Activated CD4-positive, alpha-beta T cell treated with anti-CD3 and anti-CD28 coated beads for 24 hours (primary cell): ENCODE data around the gene DNAH12.
A peak's percentile ranks its signal among the peaks of the same experiment; 100 is the strongest.
"Not testable (repeated sequence)": the region's sequence is repeated elsewhere in the genome, so short reads cannot be mapped to it uniquely, and the experiment has no call there.

ENCODE experiments used
- DNase-seq, 2 donors: peaks; one replicate each; pipeline ENCODE4 v3.0.0-alpha.2; 2020; ENCODE audit warnings: low read depth in 2 of 2

DNAH12 gene

GRCh38 chr3:57421336-57421735 is 122.8 kb downstream of the DNAH12 start:
- no peak for DNase-seq

DNA sequence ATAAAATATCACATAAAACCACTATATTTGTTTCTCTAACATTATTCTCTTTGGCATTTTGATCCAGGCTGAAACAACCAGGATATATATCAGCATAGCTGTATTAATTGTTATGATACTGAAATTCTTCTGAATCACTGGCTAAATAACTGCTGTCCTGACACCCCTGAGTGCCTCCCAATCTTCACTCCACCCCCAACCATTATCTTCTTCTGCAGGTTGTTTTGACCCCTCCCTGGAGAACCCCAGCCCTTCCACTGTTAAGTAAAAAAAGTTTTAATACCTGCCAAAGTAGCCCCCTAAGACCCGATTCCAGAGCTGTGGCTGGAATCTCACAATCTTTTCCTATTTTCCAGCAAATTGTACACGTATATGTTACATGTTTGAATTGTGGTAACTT is 124.1 kb downstream of the DNAH12 start:
- DNase-seq: no peak

DNA sequence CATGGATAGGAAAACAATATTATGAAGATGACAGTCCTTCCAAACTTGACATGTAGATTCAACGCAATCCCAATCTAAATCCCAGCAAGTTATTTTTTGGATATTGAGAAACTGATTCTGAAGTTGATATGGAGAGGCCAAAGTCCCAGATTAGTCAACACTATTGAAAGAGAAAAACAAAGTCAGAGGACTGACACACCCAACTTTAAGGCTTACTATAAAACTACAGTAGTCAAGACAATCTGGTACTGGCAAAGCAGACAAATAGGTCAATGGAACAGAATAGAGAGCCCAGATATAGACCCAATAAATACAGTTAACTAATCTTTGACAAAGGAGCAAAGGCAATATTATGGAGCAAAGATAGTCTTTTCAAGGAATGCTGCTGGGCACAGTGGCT is 132.4 kb downstream of the DNAH12 start:
- no peak for DNase-seq

- no peak for DNase-seq
These were observed 134.7 kb downstream of the DNAH12 start for GRCh38 chr3:57409471-57409870.

- DNase-seq: no peak
These were observed 141.5 kb downstream of the DNAH12 start for GRCh38 chr3:57402675-57403074.

DNA sequence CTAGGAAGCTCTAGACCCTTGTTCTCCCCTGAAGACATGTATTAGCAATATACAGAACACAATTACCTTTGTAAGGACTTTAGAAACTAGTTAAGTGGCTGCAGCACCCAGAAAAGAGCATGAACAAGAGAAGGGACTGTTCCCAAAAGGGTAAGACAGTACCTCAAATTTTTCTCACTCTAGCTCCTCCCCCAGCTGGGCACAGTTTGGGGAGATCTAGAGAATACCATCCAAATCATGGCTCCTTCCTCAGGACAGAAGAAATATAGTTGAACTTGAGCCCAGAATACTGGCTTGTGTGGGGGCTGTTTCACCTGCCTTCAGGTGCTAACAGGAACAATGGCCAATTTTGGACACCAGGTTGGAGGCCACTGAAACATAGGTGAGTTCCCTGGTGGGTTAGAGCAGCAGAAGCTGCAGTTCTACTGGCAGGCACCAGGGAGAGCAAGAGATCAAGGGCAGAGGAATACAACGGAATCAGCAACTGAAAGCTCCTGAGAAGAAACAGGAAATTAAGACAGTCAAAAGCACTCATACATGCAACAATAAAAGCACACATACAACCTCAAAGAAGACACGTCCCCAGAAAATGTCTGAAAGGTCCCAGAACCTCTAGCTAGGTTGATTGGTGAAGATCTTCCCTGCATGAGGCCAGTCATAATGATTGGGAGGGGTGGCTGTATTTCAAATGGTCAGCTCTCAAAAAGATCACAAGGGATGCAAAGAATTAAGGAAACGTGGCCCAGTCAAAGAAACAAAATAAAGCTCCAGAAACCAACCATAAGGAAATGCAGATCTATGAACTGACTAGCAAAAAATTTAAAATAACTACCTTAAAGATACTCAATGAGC is 146.7 kb downstream of the DNAH12 start:
- peak; percentile 22 to 39 for DNase-seq

DNA sequence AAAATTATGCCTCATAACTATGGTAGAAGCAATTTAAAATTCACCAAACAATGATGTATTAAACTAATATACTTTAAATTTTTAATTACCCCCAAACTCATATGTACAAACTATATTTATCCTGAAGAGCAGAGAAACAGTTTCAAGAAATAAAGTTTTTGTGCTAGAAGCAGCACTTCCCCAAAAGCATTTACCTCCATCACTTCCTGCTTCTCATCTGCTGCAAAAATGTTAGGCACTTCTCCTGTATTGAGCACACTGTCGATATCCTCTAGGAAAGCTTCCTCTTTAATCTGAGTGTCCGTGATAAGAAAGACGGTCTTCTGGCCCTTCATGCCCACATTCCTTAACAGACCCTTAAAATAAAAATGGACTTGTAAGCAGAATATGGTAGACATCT is 150.2 kb downstream of the DNAH12 start:
- DNase-seq: no peak

DNA sequence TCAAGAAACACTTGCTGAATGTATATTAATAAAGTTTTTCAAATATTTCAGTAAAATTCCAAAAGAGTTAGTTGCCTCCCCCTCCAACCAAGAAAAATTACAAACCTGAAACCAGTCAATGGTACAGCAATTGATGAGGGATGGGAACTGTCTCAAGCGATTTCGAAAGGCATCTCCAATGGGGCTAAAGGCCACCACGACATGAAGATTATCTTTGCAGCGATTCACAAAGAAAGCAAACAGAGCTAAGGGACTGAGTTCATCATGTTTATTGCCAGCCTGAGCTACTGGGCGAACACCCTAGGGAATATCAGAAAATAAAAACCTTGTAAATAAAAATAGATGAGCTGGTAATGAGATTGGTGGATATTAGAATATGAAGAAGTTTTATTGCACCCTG is 152.4 kb downstream of the DNAH12 start:
- DNase-seq: no peak

DNA sequence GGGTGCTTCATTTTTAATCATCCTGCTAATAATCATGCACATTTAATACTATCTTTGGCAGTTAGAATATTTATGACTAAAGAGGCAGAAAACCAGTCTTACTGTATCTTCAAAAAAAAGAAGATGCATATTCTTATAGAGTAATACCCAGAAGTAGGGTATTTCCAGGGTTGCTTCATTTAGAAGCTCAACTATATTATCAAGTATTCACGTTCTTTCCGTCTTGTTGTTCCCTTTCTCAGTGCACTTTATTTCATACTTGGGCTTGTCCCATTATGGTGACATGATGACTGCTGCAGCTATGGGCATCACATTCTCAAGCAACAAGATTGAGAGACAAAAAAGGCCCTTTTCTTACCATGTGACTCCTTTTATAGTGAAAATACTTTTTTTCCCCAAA is 154.9 kb downstream of the DNAH12 start:
- DNase-seq: no peak

GRCh38 chr3:57386307-57386706 is 157.8 kb downstream of the DNAH12 start:
- DNase-seq: no peak

GRCh38 chr3:57385498-57385897 is 158.6 kb downstream of the DNAH12 start:
- DNase-seq: no peak

- DNase-seq: no peak
These were observed 160.3 kb downstream of the DNAH12 start for GRCh38 chr3:57383838-57384237.

DNA sequence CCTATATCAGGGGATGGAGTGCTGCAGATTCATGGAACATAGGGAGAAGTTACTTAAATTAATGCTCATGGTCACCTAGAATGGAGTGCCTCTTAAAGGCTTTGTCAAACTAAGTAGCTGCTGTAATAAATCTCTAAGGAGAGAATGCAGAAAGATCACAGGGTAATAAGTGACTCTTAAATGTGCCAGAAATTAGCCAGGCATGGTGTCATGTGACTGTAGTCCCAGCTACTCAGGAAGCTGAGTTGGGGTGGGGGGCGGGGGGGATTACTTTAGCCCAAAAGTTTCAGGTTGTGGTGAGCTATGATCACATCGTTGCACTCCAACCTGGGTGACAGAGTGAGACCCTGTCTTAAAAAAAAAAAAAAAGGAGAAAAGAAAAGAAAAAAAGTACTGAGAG is 160.7 kb downstream of the DNAH12 start:
- DNase-seq: no peak

- DNase-seq: no peak
These were observed 161.2 kb downstream of the DNAH12 start for GRCh38 chr3:57382933-57383332.

- no peak for DNase-seq
These were observed 173.8 kb downstream of the DNAH12 start for GRCh38 chr3:57370341-57370740.

- not testable (repeated sequence) for DNase-seq
These were observed 179.1 kb downstream of the DNAH12 start for GRCh38 chr3:57365089-57365488.

DNA sequence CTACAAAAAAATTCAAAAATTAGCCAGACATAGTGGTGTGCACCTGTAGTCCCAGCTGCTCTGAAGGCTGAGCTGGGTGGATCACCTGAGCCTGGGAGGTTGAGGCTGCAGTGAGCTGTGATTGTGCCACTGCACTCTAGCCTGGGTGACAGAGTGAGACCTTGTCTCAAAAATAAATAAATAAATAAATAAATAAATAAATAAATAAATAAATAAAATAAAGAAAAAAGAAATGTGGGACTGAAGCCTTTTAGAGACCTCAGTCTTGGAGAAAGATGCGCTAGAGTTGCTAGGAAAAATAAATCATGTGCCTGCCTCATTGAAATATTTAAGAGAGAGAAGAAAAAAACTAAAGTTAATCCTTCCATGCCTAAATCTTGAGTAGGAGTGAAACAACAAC is 187.9 kb downstream of the DNAH12 start:
- DNase-seq: not testable (repeated sequence)

GRCh38 chr3:57354768-57355167 is 189.4 kb downstream of the DNAH12 start:
- DNase-seq: no peak

- DNase-seq: no peak
These were observed 193.9 kb downstream of the DNAH12 start for GRCh38 chr3:57350271-57350670.

- not testable (repeated sequence) for DNase-seq
These were observed 205.0 kb downstream of the DNAH12 start for GRCh38 chr3:57339071-57339642.

DNA sequence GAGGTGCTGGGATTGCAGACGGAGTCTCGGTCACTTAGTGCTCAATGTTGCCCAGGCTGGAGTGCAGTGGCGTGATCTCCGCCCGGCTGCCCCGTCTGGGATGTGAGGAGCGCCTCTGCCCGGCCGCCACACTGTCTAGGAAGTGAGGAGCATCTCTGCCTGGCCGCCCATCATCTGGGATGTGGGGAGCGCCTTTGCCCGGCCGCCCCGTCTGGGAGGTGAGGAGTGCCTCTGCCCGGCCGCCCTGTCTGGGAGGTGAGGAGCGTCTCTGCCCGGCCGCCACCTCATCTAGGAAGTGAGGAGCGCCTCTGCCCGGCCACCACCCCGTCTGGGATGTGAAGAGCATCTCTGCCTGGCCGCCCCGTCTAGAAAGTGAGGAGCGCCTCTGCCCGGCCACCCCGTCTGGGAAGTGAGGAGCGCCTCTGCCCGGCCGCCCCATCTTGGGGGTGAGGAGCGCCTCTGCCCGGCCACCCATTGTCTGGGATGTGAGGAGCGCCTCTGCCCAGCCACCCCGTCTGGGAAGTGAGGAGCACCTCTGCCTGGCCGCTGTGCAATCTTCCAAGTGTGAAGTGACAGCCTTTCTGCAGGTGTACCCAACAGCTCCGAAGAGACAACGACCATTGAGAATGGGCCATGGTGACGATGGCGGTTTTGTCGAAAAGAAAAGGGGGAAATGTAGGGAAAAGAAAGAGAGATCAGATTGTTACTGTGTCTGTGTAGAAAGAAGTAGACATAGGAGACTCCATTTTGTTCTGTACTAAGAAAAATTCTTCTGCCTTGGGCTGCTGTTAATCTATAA is 205.7 kb downstream of the DNAH12 start:
- not testable (repeated sequence) for DNase-seq

GRCh38 chr3:57335283-57335938 is 208.7 kb downstream of the DNAH12 start:
- no peak for DNase-seq
